NK-92 (cell line): ENCODE measurements around the gene COBLL1.
"Not testable (repeated sequence)": the region's sequence is repeated elsewhere in the genome, so short reads cannot be mapped to it uniquely, and the experiment has no call there.

Experiments used
- DNase-seq: peaks from one replicate; lab custom pipeline; 2025; ENCODE audit not compliant: unreplicated experiment; lab: John Stamatoyannopoulos, UW

COBLL1 gene

DNA sequence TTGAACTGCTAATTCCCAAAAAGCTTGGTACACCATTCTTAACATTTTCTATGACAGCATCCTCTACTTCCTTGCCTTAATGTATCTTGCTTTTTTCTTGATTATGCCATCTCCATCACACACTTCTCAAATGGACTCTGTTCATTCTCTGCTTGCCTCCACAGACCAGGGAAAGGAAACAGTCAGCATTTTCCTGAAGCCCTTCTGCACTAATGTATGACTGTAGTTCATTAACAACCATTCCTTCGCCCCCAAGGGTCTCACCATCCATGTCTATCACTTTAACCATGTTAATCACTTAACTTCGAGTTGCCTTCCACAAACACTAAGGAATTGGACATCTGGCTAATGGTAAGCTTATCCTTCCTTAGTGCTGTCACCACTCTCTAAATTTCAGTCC, 54.8 kb downstream of the COBLL1 start:
- no peak for DNase-seq

DNA sequence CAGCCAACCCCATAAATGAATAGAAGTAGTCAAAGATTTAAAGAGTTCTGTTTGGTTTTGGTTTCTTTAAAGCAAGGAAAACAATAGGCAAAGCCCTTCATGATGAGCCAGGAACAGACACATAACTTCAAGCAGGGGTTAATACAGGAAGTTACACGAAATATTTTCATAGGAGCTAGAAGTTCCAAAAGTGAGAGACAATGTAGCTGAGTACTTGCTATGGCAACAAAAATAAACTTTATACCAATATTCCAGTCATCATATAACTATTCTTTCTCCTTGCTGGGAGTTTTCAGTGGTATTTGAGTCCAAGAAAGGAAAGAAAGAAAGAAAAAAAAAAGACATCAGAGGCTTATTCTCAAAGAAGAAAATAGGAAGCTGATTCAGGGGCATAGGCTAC, 56.2 kb downstream of the COBLL1 start:
- DNase-seq, result no peak

DNA sequence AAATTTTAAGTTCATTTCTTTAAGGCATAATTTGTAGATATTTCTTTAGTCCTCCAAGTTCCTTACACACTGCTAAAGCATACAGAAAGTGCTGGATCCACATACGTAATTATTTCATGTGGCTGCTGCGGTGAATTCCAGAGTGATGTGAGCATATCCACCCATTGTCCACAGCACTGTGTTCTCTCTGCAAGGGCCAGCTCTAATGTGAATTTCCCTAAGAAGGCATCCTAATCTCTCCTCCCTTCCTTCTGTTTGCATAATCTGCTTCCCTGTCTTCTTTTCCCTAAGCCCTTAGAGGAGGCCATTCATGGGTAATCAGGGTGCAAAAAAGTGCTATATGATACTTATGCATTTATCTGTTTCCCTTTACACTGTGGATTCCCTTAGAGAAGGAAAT, 57.2 kb downstream of the COBLL1 start:
- DNase-seq, result no peak

DNA sequence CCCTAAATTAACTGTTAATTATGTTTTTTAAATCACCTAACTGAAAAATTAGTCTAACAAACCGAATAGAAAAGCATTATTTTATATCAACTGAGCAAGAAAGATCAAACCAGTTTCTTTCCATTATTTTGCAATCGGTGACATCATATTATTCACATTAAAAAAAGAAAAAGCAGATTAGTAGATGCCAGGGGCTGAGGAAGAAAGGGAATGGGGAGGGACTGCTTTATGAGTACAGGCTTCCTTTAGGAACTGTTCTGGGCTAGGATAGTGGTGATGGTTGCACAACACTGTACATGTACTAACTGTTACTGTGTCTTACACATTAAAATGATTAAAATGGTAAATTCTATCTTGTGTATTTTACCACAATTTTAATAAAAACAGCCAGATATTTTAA, 59.3 kb downstream of the COBLL1 start:
- no peak for DNase-seq

DNA sequence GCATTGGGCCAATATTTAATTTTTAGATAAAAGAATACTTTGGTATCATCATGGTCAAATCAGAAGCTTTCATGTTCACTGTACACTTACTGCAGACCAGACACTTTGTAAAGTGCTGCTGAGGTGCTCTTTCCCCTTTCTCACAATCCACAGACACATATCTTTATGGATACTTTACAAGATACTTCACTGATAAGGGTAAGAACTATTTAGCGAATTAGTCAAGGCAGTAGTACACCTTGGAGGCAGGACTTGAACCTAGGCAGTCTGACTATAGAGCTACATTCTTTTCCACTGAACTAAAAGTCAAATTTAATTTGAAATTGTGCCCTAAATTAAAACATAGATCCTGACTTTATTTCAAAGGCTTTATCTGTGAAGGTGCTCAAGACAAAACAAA, 60.2 kb downstream of the COBLL1 start:
- DNase-seq, result no peak

DNA sequence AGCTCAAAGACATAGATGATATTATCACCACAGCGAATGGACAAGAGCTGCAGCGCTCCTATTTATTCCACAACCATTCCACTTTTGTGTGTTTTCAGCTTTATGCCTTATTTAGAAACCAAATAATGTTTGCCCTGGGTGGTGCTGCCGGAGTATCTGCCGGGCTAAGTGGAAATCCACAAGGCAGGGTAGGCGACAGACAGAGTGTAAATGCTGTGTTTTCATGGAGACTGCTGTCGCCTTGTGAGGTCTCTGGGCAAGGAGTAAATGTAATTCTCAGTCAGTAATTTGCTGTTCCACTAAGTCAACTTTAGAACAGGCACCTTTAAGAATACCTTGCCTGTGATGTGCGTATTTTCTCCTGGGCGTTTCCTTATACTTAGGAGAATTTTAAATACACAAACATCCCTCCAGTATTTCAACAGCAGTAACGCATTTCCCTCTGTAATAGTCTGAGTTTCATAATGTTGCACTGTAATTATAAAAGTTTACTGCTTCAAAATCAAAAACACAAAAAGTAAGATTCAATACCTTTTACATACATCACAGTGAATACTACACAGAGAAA, 60.9 kb downstream of the COBLL1 start:
- DNase-seq, result no peak

DNA sequence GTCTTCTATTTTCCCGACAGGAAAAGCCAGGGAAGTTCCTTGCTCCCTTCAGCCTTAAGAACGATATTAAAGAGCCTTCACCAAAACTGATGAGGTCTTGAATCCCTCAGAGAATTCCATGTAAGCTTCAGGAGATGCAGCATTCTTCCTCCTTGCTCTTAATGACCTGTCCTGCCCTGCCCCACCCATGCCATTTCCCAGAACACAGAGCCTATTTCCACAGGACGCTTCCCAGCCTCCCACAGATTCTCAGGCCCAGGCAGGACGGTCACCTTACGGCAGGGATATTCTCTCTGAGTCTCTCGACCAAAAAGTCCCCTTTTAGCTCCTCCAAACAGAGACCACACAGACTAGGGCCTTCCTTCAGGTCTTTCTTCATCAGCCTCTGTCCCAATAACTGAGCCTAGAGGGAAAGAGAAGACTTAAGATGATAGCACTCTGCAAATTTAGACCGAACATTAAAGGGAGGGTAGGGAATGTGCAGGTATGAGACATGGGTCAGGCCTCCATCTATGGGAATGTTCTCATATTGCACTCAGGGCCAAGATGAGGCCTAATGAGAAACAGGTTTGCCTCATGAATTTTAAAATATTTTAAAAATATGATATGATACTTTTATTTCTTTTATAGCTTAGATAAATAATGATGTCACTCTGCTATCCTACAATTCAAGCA, 62.1 kb downstream of the COBLL1 start:
- DNase-seq, result no peak

DNA sequence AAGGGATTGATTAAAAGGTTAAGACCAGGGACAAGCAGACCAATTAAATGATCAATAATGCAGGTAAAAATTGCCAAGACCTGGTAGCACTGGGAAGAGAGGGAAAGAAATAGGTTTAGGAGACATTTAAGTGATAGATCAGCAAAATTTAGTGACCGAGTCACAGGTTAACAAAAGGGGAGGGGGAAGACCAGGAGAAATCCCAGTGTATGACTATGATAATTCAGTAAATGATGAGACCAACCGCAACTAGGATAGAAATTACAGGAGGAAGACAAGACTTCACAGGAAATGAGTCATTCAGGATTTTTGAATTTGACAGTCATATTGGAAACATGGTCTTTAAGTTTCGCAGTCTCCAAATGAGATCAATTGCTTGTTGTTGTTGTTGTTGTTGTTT, 62.9 kb downstream of the COBLL1 start:
- DNase-seq, result no peak

DNA sequence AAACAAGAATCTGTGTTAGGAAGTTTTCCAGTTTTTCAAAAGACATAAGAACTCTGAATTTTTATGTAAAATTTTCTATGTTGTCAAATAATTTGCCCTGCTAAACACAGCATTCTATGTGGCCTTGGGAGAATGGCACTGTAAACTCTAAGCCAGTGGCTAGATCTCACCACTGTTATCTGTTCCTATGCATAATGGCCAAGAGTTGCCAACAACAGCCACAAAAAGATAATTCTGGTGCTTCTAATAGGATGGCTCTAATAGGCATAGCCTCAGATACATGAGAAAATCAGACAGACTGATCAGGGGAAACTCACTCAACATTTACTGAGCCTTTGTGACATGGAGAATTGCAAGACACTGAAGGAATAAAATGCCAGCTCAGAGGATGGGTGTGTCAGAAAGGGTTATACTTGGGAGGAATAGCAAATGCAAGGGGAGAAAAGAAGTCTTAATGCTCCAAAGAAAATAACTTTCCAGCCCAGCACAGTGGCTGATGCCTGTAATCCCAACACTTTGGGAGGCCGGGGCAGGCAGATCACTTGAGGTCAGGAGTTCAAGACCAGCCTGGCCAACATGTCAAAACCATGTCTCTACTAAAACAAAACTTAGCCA, 63.7 kb downstream of the COBLL1 start:
- no peak for DNase-seq

DNA sequence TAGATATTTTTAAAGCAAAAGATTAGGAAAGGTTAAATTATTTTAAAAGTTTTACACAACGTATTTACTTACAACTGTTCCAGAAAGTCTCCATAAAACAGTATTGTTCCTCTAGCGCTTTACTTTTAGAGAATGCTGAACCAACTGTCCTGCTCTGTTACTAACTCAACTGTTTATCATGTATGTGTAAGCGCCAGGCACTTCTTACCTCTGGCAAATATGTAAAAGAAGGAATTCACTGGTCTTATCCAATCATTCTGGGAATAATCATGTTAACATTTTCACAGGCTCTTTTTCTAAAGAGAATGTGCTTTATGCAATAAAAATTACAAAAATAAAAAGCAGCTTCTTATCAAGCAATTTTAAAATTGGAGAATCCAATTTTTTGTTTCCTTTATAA, 68.0 kb downstream of the COBLL1 start:
- no peak for DNase-seq

DNA sequence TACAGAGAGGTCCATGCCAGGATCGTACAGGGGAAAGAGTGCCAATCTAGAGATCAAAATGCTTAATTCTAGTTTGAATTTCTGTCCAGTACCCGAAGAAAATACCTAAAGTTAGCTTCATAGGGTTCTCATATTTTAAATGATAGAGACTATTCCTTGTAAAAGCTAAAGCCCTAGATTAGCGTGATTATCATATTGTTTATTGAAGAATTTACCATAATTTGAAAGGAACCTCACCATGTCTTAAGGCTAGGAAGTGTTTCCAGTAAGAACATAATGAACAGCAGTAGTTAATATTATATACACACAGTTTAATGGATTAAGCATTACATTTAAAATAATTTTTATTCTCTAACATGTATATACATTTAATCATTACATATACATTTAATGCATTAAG, 68.5 kb downstream of the COBLL1 start:
- DNase-seq, result no peak

DNA sequence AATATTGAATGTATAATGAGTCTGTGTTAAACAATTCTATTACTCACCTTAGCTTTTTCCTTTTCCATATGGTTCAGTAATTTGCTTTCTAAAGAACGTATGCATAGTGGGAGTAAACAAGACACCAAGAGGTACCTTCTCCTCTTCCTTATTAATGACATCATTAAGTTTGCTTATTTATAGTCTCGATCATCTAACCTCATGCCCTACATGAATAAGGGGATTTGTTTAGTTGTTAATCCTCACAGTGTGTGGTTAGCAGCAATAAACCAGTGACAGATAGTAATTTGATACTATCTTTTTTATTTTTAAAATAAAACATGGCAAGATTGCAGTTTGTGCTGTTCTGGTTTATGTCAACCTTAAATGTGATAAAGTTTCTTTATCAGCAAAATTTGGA, 69.7 kb downstream of the COBLL1 start:
- DNase-seq, result no peak

DNA sequence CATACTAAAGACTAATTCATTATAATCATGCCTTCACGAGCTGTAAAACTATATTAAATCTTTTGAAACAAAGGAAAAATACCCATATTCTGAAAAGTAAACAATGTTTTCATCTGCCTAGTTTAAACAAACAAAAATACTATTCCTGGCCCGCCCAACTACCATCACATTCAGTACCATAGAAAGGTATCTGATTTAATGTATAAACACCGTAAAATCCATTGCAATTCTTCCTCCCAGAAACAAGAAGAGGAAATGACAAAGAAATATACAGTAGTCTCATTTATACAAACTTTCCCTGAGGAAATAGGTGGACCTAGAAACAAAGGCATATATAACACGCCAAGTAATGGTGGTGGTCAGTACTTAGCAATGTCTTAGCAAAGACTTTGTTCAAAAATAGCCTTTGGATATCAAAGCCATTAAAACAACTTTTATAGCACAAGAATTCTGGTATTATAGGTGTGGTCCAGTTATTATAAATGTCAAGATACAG, 71.2 kb downstream of the COBLL1 start:
- no peak for DNase-seq

DNA sequence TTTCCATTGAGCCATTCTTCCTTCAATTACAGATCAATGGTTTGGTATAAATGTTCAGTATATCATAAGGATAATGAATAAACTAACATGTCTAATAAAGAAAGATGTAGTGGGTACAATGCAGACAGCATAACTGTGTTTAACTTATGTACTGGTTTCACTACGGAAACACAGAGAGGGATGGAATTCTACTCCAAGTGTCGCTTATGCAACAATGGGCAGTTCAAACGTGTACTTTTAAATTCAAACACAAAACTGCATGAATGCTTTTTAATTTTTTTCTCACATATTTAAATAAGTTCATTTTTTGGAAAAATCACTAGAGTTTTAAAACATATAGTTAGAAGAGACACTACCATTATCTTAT, 74.7 kb downstream of the COBLL1 start:
- no peak for DNase-seq

DNA sequence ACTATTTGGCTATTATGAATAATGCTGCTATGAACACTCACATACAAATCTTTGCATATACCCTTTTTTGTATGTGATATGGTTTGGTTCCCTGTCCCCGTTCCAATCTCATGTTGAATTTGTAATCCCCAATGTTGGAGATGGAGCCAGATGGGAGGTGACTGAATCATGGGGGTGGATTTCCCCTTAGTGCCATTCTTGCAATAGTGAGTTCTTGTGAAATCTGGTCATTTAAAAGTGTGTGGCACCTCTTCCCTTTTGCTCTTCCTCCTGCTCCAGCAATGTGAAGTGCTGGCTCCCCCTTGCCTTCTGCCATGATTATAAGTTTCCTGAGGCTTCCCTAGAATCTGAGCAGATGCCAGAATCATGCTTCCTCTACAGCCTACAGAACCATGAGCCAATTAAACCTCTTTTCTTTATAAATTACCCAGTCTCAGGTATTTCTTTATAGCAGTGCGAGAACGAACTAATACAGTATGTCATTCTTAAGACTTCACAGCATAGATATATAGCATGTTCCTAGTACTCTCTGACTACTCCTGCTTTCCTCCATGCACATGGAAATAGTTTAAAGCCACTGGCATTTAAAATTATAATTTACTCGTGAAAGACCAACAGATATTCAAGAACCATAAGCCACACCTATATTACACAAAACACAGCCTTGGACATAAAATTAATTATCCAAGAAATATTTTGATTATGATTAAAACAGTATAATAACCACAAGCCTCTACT, 75.2 kb downstream of the COBLL1 start:
- no peak for DNase-seq

DNA sequence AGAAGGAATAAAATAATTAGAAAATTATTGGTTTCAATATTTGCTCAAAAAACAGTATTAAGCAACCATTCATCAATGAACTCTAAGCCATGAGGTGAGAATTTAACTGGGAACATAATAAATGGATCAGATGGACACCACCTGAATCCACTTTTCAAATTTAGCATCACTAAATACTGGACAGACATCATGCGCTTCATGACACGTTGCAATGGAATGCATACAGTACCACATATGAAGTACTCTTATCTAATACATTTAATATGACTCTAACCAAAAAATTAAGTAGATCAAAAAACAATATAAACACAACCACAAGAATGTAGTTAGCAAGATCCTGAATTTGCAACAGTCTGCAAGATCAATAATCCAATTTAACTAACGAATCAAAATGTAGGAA, 76.6 kb downstream of the COBLL1 start:
- DNase-seq, result no peak

DNA sequence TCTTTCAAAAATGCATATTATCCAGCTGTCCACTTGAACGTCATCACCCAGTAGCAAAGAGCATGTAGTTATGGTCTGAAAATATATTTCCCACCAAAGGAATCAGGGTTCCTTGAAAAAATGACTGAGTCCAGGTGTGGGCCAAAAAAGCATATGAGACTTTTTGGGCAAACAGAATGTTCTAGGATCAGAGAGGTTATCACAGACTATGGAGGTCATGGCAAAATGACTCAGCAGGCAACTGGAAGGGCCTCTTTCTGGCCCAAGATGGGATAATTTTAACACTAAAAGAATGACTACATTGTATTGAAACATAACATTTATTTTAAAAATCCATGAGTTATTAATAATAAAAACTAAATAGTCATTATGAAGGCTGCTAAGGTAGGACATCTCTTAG, 77.1 kb downstream of the COBLL1 start:
- DNase-seq, result no peak

DNA sequence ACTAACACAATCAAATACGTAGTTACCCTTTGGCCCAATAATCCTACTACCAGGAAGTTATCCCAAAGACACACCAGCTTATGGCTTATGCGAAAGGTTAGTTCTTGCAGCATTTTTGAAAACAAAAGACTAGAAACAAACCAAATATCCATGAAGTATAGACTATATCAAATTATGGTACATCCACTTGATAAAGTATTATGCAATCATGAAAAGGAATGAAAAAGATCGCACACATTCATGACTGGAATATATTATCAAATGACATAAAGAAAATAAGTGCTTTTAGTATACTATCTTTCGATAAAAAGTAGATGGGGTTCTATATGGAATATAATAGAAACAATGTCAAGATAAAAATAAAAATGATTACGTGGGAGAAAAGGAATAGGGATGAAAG, 78.2 kb downstream of the COBLL1 start:
- DNase-seq, result no peak

DNA sequence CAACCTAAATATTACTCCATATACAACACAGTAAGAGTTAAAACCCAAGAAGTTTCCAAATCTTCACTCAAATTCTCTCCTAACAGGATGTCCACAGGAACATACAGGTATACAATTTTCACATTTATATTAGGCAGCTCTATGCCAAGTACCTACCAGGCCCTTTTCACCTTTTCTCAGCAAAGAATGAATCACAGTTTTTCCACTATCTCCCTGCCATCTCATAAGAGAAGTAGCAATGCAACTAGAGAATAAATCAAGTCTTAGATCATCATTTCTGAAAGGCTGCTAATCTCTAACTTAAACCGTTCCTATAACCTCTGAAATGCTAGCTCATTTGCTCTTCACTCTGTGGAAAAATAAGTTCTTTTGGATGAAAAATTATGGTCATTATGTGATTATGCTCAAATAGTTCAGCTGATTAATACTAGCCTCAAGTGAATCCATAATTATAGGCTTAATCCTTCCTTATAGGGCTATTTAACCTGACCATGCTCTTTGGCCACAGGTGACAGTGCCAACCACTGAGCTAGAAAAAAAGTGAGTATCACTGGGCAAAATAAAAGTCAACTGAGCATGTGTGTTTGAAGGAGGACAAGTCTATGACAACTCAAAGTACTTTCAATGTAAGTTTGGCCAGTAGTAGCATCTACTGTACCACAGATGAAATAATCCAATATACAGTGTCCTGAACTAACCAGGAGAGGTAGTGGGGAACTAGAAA, 79.7 kb downstream of the COBLL1 start:
- no peak for DNase-seq

DNA sequence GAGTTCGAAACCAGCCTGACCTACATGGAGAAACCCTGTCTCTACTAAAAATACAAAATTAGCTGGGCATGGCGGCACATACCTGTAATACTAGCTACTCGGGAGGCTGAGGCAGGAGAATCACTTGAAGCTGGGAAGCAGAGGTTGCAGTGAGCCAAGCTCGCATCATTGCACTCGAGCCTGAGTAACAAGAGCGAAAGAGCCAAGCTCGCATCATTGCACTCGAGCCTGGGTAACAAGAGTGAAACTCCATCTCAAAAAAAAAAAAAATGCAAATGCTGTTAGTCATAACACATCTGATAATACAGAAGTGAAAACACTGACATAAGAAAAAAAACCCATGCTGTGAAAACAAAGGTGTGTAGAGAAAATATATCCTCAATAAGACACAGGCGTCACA, 80.4 kb downstream of the COBLL1 start:
- DNase-seq, result not testable (repeated sequence)

DNA sequence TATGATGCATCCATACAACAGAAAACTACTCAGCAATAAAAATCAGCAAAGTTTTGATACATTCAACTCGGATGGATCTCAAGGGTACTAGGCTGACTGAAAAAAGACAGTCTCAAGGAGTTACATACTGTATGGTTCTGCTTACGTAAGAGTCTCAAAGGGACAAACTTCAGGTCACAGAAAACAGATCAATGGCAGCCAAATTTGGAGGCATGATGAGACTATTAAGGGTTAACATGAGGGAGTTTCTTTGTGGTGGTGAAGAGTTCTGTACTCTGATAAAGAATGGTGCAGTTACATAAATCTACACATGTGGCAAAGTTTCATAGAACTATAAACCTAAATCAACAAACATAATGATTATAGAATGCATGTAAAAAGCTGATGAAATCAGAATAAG, 81.4 kb downstream of the COBLL1 start:
- DNase-seq, result no peak
